Stimulated activated CD8-positive, alpha-beta memory T cell treated with anti-CD3 and anti-CD28 coated beads, Interleukin-4, amount 100 ng/mL, for 24 hours (primary cell): ENCODE results near the gene MRPL23.

Source experiments
- DNase-seq: peaks from one replicate; pipeline ENCODE4 v3.0.0-alpha.2; 2020; ENCODE audit warnings: low read depth

MRPL23 gene

DNA sequence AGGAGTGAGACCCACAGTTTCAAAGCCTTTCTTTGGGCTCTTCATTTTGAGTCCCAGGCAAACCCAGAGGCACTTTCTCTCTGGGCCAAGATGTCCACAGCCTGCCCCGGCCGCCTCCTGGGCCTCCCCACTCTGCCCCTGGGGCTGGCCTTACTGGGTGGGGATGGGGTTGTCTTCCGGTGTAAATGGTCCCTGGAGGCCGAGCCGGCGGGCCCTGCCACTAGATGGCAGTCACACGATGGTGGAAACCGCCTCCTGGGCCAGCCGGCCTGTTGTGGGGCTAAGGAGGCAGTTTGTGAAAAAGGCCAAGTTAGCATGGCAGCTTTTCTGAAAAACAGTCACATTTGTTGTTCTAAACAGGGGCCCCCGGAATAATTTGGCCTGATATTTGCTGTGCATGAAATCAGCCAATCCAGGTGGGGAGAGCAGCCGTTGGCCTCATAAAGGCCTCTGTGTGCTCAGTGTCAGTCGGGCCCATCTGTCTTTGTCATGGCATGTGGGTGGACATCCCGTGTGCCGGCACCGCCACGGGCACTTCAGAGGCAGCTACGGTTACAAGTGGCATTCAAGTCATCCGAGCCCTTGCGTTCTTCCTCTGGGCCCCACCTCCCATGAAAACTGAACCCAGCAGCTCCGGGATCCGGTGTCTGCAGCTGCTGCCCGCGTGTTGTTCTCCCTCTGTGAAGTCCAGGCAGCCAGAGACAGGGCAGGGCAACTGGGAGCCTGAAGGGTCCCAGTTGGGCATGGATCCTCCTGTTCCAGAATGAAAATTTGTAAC, 6.5 kb downstream of the MRPL23 start:
- DNase-seq: no peak

DNA sequence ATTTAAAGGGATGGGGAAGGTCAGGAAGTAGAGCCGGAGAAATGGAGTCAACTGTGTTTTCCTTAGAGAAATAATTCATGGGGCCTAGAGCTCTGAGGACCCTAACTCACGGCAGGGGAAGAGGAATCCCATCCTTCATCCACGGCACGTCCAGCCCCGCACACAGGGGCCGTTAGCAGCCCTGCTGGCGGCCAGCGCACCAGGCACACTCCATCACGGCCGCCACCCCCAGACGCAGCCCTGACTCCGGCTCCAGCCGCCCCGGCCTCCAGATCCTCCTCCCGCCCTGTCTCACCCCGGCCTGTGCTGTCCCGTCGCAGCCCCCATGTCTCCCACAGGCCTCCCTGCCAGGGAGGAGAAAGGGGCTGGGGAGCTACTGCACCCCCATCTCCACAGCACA, 11.2 kb downstream of the MRPL23 start:
- no peak for DNase-seq

DNA sequence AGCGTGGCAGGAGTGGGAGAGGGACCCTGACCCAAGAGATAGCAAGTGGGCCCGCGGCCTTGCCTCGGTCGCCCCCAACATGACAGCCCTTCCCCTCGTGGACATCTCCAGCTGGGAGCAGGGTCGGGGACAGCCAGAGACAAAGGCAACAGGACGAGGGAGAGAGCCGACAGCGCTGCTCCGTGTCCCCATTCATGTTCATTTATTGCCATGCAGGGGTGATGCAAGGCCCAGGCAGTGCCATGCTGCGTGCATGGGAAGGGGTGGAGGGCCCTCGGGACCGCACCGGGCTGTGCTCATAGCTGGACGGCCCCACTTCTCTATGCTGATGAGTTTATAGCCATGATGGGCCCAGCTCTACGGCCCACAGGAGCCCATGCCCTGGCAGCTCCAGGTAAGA, 12.7 kb downstream of the MRPL23 start:
- DNase-seq: no peak

DNA sequence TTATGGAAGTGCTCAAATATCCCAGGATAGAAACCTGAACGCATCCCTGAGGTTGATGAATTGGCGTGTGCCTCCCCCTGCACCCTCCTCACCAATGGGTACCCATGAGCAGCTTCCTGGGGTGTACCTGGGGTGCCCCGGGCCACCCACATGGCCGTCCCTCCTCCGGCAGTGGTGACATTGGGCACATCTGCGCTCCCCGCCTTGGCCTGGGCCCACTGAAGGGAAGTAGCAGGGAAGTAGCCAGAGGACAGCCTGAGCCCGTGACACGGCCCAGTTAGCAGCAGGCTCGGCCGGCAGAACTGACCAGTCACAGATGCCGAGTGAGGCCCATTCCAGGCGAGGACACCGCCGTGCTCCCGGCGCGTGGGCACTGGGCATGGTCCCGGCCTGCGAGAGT, 16.7 kb downstream of the MRPL23 start:
- DNase-seq: no peak

DNA sequence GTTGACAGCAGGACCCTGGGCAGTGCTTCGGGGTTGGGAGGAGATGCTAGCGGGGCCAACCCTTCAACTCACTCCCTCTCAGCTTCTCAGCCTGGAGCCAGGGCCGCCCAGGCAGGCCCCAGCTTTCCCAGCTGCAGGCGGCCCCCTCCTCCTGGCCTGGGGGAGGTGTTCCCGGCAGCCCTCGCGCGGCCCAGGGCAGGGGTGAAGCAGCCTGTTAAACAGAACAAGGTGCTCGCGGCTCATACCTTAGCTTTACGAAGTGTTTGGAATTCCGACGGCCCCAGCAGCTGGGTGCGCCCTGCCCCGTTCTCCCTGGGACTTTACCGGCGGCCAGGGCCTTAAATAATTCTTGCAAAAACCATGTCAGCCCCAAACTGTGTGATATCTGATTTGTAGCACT, 17.2 kb downstream of the MRPL23 start:
- DNase-seq: no peak

DNA sequence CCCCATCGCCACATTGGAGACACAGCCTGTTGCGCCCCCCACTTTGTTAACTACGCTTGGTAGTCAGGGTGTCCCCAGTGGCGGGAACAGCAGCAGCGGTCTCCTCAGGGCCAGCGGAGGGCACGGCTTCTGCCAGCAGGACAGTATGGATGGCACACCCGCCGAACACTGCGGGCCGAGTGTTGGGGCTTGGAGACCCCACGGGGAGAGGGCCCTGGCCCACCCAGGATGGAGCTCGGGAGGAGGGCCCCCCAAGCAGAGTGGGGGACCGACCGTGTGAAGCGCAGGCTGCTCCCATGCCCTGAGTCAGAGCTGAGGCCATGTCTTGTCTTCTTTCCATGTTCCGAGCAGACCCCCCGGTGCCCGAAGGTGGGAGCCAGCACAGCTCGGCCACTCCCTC, 17.8 kb downstream of the MRPL23 start:
- no peak for DNase-seq

DNA sequence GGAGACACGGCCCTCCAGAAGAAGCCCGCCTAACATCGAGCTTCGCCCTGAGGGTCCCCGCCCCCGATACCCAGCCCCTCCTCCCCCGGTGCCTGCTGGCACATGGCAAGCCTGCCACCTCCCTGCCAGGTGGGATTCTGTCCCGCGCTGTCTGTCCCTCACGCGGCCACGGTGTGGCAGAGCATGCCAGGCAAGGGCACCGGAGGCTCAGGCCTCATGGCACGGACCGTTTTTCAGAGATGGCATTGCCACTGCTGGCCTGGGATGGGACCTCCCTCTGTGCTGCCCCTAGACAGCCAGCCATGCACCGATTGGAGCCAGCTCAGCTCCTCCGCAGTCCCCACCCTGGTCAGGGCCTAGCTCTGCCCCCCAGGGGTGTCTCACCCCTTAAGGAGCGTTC, 19.4 kb downstream of the MRPL23 start:
- DNase-seq: no peak

DNA sequence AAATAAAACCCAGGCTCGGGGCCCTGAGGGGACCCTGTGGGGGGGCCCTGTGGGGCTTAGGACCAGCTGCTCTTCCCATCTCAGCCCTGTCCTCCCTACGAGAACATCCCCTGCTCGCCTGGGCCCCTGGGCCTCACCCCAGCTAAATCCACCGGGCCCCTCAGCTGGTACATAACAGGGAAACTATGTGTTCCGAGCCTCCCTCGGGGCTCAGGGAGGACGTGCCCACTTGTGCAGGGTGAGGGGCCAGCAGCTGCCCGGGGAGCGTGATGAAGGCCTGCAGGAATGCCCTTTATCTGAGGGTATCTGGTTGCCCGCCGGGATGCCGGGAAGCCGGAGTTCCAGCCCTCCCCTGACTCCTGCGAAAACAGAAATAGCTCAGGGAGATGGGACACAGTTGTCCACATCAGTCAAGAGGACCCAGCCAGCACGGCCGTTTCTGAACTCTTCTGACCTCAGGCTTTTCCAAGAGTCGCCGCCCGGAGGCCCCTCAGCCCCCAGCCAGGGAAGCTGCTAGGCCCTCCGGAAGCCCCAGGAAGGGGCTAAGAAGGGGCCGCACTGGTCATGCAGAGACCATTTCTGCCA, 20.6 kb downstream of the MRPL23 start:
- no peak for DNase-seq

DNA sequence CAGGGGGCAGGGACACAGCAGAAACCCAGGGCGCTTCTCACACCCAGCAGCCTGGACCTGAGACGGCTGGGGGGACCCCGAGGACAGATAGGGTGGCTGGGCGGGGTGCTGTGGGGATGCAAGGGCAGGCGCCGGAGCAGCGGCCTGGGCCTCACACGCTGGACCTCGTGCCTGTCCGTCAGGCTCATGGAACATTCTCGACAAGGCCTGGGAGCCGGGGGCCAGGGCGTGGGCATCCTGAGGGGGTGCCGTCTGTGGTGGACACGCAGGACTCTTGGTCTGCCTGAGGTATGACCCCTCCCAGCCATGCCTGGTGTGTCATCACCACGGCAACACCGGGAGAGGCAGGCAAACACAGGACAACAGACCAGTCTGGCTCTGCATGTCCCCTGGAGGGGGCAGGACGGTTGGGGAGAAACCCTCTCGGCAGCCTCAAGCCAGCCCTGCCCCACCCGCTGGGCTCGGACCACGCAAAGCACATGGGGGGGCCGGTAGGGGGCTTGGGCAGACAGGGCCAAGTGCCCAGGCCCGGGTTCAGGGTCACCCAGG, 21.4 kb downstream of the MRPL23 start:
- no peak for DNase-seq

DNA sequence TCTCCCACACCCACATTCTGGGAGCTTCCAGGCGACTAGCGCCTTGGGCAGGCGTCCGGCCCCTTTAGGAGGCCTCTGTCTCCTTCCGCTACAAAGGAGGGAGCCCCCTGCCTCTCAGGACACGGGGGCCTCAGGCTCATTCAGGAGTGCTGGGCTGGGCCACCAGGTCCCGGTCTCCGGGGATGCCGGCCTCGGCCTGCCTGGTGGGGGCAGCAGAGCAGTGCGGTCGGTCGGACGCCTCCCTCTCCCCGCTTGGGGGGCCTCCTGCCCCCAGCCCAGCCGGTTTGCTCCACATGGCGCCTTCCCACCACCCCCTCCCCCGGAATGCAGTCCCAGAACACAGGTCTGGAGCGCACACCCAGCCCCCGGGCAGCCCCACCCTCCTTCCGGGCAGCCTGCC, 21.9 kb downstream of the MRPL23 start:
- no peak for DNase-seq

DNA sequence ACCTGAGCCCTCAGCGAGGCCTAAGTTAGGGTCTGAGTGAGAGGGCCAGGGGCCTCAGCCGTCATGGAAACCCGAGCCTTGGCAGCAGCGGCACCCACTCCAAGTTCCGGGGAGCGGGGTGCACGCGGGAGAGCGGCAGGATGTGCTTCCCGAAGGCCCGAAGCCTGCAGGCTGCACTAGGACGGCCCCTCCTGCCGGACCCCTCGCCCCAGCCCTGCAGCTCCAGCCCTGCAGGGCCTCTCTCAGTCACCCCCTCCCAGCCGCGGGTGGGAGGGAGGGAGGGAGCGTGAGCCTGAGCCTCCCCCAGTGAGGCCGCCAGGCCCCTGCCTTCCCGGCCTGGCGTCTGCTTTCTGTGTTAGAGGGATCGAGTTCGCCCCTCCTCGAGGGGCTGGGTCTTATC, 22.6 kb downstream of the MRPL23 start:
- no peak for DNase-seq

DNA sequence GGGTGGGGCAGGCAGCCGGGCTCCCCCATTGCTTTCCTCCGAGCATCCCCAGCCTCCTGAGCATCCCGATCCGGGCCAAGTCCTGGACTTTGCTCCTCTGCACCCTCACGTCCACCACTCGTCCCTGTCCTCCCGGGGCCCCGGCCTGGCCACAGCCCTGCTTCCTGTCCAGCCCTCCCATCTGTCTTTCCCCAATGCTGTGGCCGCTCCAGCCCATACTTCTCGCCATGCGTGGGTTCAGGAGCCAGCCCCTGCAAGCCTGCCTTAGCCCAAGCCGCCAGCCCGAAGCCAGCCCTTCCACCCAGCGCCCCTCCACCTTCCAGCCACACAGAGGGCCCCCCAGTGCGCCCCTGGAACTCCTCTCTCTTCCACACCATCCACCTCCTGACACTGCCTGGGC, 23.8 kb downstream of the MRPL23 start:
- DNase-seq: no peak

DNA sequence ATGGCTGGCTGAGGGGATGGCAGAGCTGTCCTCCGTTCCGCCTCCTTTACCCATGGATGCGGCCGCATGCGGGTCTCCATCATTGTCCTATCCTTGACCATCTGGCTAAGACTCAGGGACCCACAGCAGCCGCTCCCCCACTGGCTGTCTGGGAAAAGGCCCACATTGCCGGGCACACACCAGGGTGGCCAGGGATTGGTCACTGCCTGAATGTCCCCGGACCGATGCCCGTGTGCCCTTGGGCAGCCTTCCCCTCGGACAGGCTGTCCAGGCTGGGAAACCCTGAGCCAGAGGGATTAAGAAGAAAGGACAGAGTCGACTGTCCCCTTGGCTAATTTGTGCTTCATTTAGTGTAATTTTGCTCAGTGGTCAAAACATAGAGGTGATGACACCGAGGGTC, 28.1 kb downstream of the MRPL23 start:
- DNase-seq: no peak

DNA sequence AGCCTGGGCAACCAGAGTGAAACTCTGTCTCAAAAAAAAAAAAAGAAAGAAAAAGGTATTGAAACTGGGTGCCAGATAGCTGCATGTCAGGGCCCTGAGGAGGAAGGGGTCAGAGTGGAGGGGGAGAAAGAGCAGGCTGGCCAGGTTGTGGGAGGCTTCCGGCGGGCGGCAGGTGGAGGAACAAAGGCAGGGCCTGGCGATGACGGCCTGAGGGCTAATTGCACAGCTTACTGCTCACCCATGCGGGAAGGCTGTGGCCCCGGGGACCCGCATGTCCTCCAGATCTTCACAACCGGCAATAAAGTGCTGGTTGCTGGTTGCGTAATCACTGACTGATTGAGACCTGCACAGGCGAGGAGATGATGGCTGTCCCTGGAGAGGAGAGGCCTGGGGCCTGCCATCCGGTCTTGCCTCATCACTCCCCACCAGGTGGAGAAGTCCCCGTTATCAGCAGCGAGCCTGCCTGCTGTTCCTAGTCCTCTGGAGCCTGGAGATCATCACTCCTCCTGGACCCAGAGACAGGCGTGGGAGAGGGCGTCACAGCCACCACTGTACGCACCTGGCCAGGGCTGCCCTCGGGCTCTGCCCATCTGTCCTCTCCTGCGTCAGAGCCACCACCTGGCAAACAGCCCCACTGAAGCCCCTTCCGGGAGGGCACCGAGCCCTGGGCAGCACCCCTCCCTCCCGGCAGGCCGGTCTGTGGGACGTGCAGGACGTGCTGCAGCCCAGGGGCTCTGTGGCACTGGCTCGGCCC, 31.8 kb downstream of the MRPL23 start:
- DNase-seq: no peak

DNA sequence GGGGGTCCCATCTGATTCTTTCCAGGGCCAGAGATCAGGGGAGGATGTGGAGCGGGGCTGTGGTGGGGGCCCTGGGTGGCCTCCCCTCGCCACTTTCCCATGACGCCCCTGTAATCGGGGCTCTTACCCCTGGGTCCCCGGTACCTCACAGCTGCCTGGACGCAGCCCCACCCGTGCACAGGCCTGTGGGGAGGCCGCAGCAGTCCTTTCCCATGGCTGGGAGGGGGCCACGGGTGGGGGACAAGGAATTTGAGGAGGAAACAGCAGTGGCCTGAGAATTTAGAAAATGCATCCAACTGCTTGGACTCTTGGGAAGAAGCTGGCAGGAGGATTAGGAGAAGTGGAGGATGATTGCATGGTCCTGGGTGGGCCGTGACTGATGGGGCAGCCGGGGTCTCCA, 32.5 kb downstream of the MRPL23 start:
- no peak for DNase-seq

DNA sequence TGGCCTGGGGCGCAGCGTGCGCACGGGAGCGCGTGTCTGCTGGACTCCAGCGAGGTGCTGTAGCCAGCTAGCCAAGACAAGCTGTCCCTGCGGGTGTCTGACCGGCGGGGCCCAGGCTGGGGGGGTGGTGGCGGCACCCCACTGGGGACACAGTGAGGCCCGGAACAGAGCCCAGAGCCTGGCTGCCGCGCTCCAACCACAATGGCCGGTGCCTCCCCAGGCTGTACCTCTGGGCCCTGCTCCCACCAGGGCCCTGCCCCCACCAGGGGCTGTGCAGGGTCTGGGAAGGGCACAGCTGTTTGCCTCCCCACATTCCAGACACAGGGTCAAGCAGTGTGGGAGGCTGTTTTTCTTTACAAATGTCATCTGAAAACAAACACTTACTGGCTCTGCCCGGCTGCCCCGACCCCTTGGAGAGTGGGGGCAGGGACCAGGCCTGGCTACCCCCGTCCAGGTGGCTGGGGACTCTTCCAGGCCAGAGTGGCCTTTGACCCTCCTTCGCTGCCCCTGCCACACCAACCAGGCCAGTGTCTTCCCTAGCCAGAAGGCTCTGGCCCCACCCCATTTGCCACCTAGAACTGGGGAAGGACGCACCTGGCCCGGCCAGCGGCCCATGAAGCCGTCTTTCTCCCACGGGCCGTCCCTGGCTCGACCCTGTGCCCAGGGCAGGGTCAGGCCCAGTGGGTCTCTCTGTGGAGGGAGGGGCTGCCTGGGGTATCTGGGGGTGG, 35.9 kb downstream of the MRPL23 start:
- DNase-seq: no peak

DNA sequence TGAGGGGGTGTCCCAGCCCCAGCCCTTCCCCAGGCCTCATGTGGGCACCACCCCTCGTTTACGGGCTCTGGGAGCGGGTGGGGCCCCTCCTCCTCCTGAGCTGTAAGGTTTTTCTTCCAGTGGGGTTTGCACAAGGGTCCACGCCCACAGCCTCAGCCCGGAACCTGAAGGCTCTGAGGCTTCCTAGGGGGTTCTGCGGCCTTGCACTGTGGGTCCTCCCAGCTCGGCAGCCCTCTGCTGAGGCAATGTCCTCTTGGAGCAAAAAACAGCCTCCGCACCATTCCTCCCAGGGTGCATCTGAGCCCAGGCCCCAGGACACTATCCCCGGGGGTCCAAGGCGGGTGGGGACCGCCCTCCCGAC, 36.4 kb downstream of the MRPL23 start:
- no peak for DNase-seq

DNA sequence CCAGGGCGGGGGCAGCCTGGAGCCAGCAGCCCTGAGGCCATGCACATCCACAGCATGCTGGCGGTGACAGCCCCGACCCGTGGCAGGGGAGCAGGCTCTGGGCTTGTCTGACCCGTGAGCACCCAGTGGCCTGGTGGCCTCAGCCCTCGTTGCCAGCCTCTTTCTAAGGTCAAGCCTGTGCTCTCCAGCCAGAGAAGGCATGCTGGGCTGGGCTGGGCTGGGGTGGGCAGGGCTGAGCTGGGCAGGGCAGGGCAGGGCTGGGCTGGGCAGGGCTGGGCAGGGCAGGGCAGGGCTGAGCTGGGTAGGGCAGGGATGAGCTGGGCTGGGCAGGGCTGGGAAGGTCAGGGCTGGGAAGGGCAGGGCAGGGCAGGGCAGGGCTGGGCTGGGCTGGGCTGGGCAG, 39.9 kb downstream of the MRPL23 start:
- DNase-seq: no peak

DNA sequence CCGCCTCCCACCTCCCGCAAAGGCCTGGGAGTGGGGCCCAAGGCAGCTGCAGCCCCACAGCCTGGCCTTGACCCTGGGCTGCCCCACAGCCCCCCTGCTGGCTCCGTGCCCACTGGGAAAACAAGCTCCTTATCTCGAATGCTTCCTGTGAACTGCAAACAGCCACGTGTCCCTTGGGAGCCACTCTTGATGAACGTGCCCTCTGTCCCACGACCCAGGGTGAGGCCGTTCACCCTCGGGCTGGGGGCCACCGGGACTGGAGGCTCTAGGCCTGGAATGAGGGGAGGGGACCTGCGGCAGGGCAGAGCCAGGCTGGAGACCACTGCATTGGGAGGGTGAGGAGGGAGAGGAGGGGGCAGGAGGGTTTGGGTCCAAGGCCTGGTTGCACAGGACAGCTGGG, 41.0 kb downstream of the MRPL23 start:
- DNase-seq: no peak

DNA sequence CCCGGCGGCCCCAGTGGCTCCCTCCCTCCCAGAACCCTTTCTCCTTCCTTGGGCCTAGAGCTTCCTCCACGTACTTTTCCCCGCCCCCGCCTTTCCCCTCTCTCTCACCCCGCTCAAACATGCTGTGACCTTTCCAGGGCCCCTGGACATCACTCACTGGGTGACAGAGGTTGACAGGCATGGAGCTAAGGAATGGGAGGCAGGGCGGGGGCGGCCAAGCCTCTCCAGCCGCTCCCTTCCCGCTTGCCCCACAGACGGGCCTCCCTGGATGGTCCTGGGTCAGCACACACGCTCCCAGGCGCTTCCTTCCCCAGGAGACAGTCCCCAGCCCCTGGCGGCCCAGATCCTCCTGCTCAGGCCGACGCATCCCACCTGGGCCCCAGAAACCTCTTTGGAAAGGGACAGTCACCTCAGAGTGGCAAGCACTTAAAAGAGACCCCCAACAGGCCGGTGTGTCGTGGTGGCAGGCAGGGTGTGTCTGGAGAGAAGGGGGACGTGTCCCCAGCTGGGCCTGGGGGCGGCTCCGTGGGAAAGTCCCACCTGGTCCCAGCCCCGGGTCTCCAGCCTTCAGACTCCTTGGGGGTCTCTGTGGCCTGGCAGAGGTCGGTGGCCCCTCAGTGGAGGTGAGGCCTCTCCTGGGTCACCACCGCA, 41.7 kb downstream of the MRPL23 start:
- DNase-seq: no peak

DNA sequence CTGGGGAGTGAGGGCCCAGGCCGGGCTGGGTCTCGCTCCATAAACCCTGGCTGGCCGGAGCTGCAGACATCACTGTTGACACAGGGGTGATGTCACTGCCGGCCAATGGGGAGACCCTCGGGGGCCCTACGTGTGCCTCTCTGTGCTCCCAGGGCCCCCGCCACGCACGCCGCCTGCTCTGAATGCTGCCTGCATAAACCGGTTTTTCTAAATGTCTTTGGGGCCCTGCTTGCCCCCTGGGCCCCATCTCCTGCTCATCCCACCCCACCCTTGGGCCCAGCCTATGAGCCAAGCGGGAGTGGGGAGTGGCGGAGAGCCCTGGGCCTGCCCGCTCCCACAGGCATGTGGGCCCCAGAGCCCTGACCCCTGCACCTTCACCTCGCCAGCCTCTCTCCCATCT, 42.8 kb downstream of the MRPL23 start:
- no peak for DNase-seq
